Mesothelial cell of epicardium (in vitro differentiated cells): Measurements from ENCODE around the gene GLRX5. TPM values are rescaled to one million over a fixed set of nuclear protein-coding genes. Genes with fewer than 3 reads are reported as not detected.

Experiments
- DNase-seq, 2 experiments: peaks; one replicate each; pipeline ENCODE4 v3.0.0; 2021; ENCODE audit warnings: low spot score in 2 of 2; ENCODE audit not compliant: unreplicated experiment in 2 of 2
- H3K27ac Mint-ChIP-seq: 2 replicates; pipeline ENCODE4 v1.8.0; 2021; ENCODE audit warnings: mixed read lengths
- H3K27me3 Mint-ChIP-seq: 2 replicates; pipeline ENCODE4 v1.8.0; 2021; ENCODE audit warnings: low read depth, mixed read lengths
- H3K36me3 Mint-ChIP-seq: 2 replicates; pipeline ENCODE4 v1.8.0; 2021; ENCODE audit warnings: mixed read lengths
- H3K4me1 Mint-ChIP-seq: 2 replicates; pipeline ENCODE4 v1.8.0; 2021; ENCODE audit warnings: mixed read lengths
- H3K4me3 Mint-ChIP-seq: 2 replicates; pipeline ENCODE4 v1.8.0; 2021; ENCODE audit warnings: mild to moderate bottlenecking, moderate library complexity, mixed read lengths
- H3K9me3 Mint-ChIP-seq: 2 replicates; pipeline ENCODE4 v1.8.0; 2021; ENCODE audit warnings: mixed read lengths
- total RNA-seq: library from RNA; stranded (reverse); gene quantifications from 3 replicates; pipeline ENCODE4 v1.2.1, GENCODE V29; 2021
- TF ChIP-seq, protein P1 (sequence below): fragments of 200-600 bp; sonication (generic); IDR thresholded peaks from one replicate; pipeline ENCODE4 v1.5.0; 2021; ENCODE audit warnings: antibody characterized with exemption; ENCODE audit not compliant: unreplicated experiment

The GLRX5 gene
- total RNA-seq, 1 donor from 2014 or later = 38.4 TPM

DNA sequence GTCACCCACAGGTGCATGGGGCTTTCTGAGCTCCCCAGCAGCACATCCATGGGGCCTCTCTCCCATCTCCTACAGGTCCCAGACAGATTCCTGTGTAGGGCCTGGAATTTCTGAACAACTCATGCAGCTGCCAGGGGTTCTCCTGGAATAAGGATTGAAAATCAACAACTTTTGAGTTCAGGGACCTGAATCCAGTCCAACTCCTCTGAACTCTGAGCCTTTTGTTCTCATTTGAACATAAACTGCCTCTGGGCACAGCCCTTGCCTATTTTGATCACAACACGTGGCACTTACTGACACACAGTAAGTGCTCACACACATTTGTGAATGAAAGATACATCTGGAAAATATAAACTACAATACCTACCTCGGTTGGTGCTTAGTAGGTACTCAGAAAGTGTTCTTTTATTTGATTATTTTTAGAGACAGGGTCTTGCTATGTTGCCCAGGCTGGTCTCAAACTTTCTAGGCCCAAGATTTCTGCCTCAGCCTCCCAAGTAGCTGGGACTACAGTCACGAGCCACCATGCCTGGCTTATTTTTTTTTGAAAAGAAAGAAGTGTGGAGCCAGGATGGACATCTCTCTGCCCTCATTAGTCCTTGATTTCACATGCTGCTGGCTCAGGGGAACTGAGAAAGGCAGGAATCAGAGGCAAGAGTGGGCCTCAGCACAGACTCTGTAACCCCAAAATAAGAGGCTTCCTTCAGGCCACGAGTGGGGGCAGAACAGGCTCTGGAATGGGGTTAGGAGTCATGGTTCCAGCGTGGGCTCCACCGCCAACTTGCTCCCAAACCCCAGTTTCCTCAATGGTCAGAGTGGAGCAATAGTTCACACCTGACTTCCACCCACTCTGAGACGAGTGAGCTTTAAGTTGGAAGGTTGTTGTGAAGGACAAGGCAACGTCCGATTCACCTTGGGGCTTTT is 45.4 kb upstream of the GLRX5 start:
- no peak for DNase-seq
- peaks cover 30% of the 10 kb centered on the region for H3K27me3 Mint-ChIP-seq
- peaks cover 14% of the 10 kb centered on the region for H3K9me3 Mint-ChIP-seq
- no peaks in the 10 kb centered on the region for H3K36me3 Mint-ChIP-seq
- H3K4me3 Mint-ChIP-seq = no peak overlapping the region
- TF ChIP-seq, protein P1, sequence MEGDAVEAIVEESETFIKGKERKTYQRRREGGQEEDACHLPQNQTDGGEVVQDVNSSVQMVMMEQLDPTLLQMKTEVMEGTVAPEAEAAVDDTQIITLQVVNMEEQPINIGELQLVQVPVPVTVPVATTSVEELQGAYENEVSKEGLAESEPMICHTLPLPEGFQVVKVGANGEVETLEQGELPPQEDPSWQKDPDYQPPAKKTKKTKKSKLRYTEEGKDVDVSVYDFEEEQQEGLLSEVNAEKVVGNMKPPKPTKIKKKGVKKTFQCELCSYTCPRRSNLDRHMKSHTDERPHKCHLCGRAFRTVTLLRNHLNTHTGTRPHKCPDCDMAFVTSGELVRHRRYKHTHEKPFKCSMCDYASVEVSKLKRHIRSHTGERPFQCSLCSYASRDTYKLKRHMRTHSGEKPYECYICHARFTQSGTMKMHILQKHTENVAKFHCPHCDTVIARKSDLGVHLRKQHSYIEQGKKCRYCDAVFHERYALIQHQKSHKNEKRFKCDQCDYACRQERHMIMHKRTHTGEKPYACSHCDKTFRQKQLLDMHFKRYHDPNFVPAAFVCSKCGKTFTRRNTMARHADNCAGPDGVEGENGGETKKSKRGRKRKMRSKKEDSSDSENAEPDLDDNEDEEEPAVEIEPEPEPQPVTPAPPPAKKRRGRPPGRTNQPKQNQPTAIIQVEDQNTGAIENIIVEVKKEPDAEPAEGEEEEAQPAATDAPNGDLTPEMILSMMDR = no peak
- H3K27ac Mint-ChIP-seq = no peak overlapping the region
- H3K4me1 Mint-ChIP-seq = no peaks in the 10 kb centered on the region

DNA sequence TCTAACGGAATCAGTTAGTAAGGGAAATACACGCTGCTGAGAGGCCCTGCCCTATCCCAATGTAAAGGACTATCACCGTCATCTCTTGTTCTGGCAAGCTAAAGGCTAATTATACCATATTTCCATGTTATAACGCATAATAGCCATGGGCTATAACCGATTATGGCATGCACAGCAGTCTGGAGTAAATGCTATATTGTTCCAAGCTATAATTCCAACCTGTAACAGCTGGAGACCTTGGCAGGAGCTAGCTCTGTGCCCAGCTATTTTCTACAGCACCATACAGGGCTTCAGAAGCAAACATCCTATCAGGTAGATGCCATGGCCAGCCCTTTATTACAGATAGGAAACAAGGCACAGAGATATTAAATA is 44.7 kb upstream of the GLRX5 start:
- no peaks in the 10 kb centered on the region for H3K4me1 Mint-ChIP-seq
- no peak overlapping the region for H3K27ac Mint-ChIP-seq
- TF ChIP-seq, protein P1 = no peak
- H3K9me3 Mint-ChIP-seq = peaks cover 14% of the 10 kb centered on the region
- no peak overlapping the region for H3K4me3 Mint-ChIP-seq
- DNase-seq = no peak
- peaks cover 25% of the 10 kb centered on the region for H3K27me3 Mint-ChIP-seq
- H3K36me3 Mint-ChIP-seq = no peaks in the 10 kb centered on the region

DNA sequence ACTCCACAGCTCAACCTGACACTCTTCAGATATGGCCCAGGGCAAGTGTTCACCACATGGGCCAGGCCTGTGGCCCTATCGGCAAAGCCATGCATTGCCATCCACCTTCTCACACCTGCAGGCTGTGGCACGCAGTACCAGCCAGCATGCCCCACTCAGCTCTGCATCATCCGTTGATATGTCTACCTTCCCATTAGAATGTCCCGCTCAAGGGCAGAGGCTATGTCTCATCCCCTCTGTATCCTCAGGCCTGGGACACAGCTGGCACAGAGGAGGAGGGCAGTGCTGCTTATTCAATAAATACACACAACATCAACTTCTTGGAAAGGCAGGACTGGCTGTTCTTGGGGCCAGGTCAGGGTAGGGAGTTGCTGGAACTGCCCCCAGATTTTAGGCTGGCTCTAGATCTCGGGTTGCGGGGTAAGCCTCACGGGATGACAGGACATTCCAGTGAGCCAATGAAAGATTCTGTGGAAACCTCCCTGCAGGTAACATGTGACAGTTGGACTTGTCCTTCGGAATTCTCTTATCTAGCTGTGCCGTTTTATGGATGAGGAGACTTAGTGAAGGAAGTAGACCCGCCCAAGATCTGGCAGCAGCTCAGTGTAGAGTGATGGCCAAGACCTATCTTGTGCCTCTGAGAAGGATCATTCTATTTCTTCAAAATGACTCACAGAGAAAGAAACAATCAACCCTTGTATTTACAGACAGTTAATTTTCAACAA is 44.0 kb upstream of the GLRX5 start:
- peaks cover 18% of the 10 kb centered on the region for H3K27me3 Mint-ChIP-seq
- peaks cover 14% of the 10 kb centered on the region for H3K9me3 Mint-ChIP-seq
- DNase-seq = no peak
- H3K36me3 Mint-ChIP-seq = no peaks in the 10 kb centered on the region
- TF ChIP-seq, protein P1 = no peak
- H3K4me1 Mint-ChIP-seq = no peaks in the 10 kb centered on the region
- no peak overlapping the region for H3K4me3 Mint-ChIP-seq
- no peak overlapping the region for H3K27ac Mint-ChIP-seq

DNA sequence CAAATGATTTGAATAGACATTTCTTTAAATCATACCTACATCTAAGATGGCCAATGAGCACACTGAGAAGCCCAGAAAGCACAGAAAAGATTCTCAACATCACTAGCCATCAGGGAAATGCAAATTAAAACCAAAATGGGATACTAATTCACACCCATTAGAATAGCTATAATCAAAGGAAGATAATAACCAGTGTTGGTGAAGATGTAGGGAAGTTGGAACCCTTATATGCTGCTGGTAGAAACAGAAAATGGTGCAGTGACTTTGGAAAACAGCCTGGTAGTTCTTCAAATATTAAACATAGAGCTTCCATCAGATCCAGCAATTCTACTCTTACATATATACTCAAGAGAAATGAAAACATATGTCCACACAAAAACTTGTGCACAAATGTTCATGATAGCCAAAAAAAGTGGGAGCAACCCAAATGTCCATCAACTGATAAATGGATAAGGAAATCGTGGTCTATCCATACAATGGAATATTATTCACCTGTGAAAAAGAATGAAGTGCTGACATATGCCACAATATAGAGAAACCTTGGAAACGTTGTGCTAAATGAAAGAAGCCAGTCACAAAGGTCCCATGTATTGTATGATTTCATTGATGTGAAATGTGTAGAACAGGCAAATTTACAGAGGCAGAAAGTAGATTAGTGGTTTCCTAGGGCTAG is 42.8 kb upstream of the GLRX5 start:
- H3K4me1 Mint-ChIP-seq = peaks cover 9% of the 10 kb centered on the region
- no peak for DNase-seq
- TF ChIP-seq, protein P1 = no peak

DNA sequence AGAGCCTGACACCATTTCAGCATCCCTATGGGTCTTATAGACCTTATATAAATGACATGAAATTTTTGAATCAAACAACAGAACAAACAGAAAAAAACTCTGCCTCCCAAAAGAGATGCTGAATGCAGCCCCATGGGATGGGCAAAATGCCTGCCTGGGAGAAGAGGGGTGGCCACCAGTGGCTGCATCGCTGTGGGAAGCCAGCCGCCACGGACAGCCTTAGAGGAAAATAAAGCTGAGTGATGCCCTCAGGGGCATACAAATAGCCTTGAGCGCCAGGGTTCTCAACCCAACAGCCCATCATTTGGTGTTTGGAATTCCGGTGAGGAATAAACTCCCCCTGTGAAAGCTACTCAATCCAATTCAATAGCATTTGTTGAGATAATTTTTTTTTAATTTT is 41.3 kb upstream of the GLRX5 start:
- Mint-ChIP-seq H3K27me3 (peaks cover 4% of the 10 kb centered on the region), H3K4me1 (peaks cover 9% of the 10 kb centered on the region), H3K9me3 (peaks cover 14% of the 10 kb centered on the region), H3K27ac (no peak overlapping the region), H3K36me3 (no peaks in the 10 kb centered on the region), H3K4me3 (no peak overlapping the region)
- DNase-seq = no peak
- TF ChIP-seq, protein P1 = no peak

More for the DNA sequence above, 42.8 kb upstream of the GLRX5 start:
- Mint-ChIP-seq H3K27ac (no peak overlapping the region), H3K4me3 (no peak overlapping the region), H3K27me3 (peaks cover 10% of the 10 kb centered on the region), H3K36me3 (no peaks in the 10 kb centered on the region), H3K9me3 (peaks cover 14% of the 10 kb centered on the region)
